ENCODE data around the gene GADD45G. TPM values are rescaled to one million over a fixed set of nuclear protein-coding genes. Genes with fewer than 3 reads are reported as not detected.

GADD45G gene
- total and polyA plus RNA-seq, 2 of the 4 experiments (the other 2 are of a cell fraction), result 0.15 TPM; not detected in 1

DNA sequence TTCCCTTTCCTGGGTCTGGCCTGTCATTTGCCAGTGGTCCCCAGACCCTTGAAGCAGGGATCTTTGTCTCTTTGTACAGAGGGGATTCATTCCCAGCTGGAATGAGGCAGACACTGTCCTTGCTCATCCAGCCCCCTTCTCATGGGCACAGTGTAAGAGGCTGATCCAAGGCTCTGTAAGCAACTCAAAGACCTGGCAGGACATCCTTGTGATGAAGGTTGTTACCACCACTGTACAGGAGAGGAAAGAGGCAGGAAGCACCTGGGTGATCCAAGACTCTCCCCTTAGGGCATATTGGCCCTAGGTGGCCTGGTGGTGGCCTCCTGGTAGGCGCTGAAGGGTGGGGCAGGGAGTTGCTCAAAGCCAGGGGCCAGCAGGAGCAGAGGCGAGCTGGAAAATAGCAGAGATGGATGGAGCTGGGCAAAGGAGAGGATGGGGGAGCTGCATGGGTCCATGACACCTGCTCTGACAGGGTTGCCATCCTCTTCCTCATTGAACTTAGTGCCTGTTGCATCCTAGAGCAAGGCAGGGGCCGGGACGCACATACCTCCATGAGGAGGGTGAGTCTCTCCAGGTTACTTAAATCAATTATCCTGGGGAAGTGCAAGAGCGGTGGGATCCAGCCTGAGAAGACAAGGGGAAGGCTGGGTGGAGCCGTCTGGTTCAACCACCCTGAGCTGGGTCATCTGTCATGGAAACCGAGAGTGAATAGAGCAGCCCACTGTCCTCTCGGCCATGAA, 9.8 kb upstream of the GADD45G start:
- Histone ChIP-seq H3K56ac (ENCODE audit: extremely low read depth, insufficient read depth, low read length) (no peak overlapping the region), H4K91ac (ENCODE audit: insufficient read depth, low read depth, low read length) (no peak overlapping the region), H3K36me3 (ENCODE audit: control insufficient read depth, insufficient read depth, low read length) (no peaks in the 10 kb centered on the region), H4K20me1 (ENCODE audit: insufficient read depth, low read length) (no peaks in the 10 kb centered on the region; the same call in 1 of the 2 replicates), H2BK5ac (ENCODE audit: low read depth, low read length, poor library complexity, severe bottlenecking) (no peak overlapping the region), H3K4ac (ENCODE audit: low read depth, low read length) (no peak overlapping the region), H2AFZ (replicated peaks; ENCODE audit: low read length, poor library complexity) (no peak overlapping the region), H2AK5ac (ENCODE audit: low read depth, low read length) (no peak overlapping the region), H4K5ac (ENCODE audit: low read depth, low read length) (no peak overlapping the region), H3K9me1 (ENCODE audit: insufficient read depth, low read length) (no peaks in the 10 kb centered on the region; the same call in 1 of the 2 replicates), H3K4me3 (ENCODE audit: insufficient read depth, low read depth, low read length) (no peak overlapping the region), H4K8ac (ENCODE audit: low read depth in 2 of 2, low read length in 2 of 2) (no peak overlapping the region), H3K79me1 (ENCODE audit: low read depth in 1 of 2, low read length in 2 of 2) (no peaks in the 10 kb centered on the region), H3K9me3 (ENCODE audit: control insufficient read depth, insufficient read depth, low read length) (no peaks in the 10 kb centered on the region), H2AK9ac (replicated peaks; ENCODE audit: low read depth, low read length, poor library complexity) (no peak overlapping the region), H3K4me2 (ENCODE audit: low read depth, low read length) (no peak overlapping the region), H2BK120ac (ENCODE audit: low read depth, low read length) (no peak overlapping the region), H3K9ac (ENCODE audit: low read depth, low read length) (no peak overlapping the region), H2BK15ac (ENCODE audit: low read depth, low read length) (no peak overlapping the region), H3K4me1 (ENCODE audit: control insufficient read depth, insufficient read depth, low read length) (peaks cover 3% of the 10 kb centered on the region; the same call in 1 of the 2 replicates), H3K18ac (ENCODE audit: low read depth, low read length) (no peak overlapping the region), H3K27me3 (ENCODE audit: control insufficient read depth, insufficient read depth, low read length) (peaks cover 30% of the 10 kb centered on the region), H2BK20ac (ENCODE audit: low read depth, low read length) (no peak overlapping the region), H3K23ac (ENCODE audit: low read depth, low read length) (no peak overlapping the region), H3K27ac (ENCODE audit: insufficient read depth, low read length) (no peak overlapping the region), H3K14ac (replicated peaks; ENCODE audit: low read depth, low read length) (no peak overlapping the region)
- ChIA-PET CTCF (interaction anchor here (0.8 kb wide), 1 partner anchor 18 kb away, joined by 5 read pairs; no protein-coding TSS in a partner anchor), POLR2A (ENCODE audit: unreplicated experiment) (no interaction called here)
- no CpG with 5 or more reads among the region's 8 CpGs for WGBS, 2 experiments (ENCODE audit: extremely low coverage in 2 of 2, insufficient read length in 1 of 2)
- ATAC-seq (ENCODE audit: low read depth) (no peak), DNase-seq (no peak)
- in situ Hi-C loops (cut with MboI; ENCODE audit: low sequenced_read_pairs) (loop anchor here (10.0 kb wide), 1 partner anchor 1280 kb away; no protein-coding TSS in a partner anchor), intact Hi-C loops (cut with micrococcal nuclease) (loop anchor here (5.0 kb wide), 1 partner anchor 622 kb away; no protein-coding TSS in a partner anchor), dilution Hi-C loops (cut with HindIII; ENCODE audit: low sequenced_read_pairs, unreplicated experiment) (no loop called here)
- no TSS peak for BruUV-seq (replicated peaks)
- TF ChIP-seq MAZ (IDR thresholded peaks at IDR 0.05; ENCODE audit: borderline replicate concordance, low read depth, low read length) (no peak), FOS (IDR thresholded peaks at IDR 0.05; ENCODE audit: low read depth, low read length) (no peak), RAD21 (IDR thresholded peaks at IDR 0.05; ENCODE audit: low read length) (no peak), MXI1 (IDR thresholded peaks at IDR 0.05; ENCODE audit: borderline replicate concordance, low read depth, low read length) (no peak), BHLHE40 (IDR thresholded peaks at IDR 0.05; ENCODE audit: low read depth, low read length) (no peak), SMC3 (IDR thresholded peaks at IDR 0.05; ENCODE audit: low read depth, low read length) (no peak), CEBPB (IDR thresholded peaks at IDR 0.05; ENCODE audit: low read depth, low read length) (no peak), CHD1 (IDR thresholded peaks at IDR 0.05; ENCODE audit: low read depth, low read length) (no peak), ELK1 (IDR thresholded peaks at IDR 0.05; ENCODE audit: borderline replicate concordance, low read depth, low read length) (no peak), MAFK (IDR thresholded peaks at IDR 0.05; ENCODE audit: low read depth, low read length) (no peak), NFE2L2 (IDR thresholded peaks at IDR 0.05; ENCODE audit: low read depth, low read length) (no peak), RFX5 (IDR thresholded peaks at IDR 0.05; ENCODE audit: low read depth, low read length) (no peak), POLR2A (IDR thresholded peaks at IDR 0.05; ENCODE audit: low read depth, low read length) (no peak)
- TF ChIP-seq, protein P1, sequence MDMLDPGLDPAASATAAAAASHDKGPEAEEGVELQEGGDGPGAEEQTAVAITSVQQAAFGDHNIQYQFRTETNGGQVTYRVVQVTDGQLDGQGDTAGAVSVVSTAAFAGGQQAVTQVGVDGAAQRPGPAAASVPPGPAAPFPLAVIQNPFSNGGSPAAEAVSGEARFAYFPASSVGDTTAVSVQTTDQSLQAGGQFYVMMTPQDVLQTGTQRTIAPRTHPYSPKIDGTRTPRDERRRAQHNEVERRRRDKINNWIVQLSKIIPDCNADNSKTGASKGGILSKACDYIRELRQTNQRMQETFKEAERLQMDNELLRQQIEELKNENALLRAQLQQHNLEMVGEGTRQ (IDR thresholded peaks at IDR 0.05; ENCODE audit: low read depth, low read length), result no peak
- TF ChIP-seq, protein P2, sequence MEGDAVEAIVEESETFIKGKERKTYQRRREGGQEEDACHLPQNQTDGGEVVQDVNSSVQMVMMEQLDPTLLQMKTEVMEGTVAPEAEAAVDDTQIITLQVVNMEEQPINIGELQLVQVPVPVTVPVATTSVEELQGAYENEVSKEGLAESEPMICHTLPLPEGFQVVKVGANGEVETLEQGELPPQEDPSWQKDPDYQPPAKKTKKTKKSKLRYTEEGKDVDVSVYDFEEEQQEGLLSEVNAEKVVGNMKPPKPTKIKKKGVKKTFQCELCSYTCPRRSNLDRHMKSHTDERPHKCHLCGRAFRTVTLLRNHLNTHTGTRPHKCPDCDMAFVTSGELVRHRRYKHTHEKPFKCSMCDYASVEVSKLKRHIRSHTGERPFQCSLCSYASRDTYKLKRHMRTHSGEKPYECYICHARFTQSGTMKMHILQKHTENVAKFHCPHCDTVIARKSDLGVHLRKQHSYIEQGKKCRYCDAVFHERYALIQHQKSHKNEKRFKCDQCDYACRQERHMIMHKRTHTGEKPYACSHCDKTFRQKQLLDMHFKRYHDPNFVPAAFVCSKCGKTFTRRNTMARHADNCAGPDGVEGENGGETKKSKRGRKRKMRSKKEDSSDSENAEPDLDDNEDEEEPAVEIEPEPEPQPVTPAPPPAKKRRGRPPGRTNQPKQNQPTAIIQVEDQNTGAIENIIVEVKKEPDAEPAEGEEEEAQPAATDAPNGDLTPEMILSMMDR (conservative IDR thresholded peaks at IDR 0.05; ENCODE audit: low read depth, low read length), result no peak
